H9 (cell line): ENCODE measurements around the gene HM13. TPM values are rescaled to one million over a fixed set of nuclear protein-coding genes. Genes with fewer than 3 reads are reported as not detected.
"Not testable (repeated sequence)": the region's sequence is repeated elsewhere in the genome, so short reads cannot be mapped to it uniquely, and the experiment has no call there.

Experiments
- DNase-seq: peaks from one replicate; pipeline ENCODE4 v3.0.0-alpha.2; 2017
- H2AFZ ChIP-seq: one replicate; pipeline ENCODE4 v1.6.1; 2013; ENCODE audit warnings: mild to moderate bottlenecking, low read length, control low read depth, moderate library complexity
- H2AK5ac ChIP-seq: 2 replicates; pipeline ENCODE4 v1.6.1; 2013; ENCODE audit warnings: low read length, control low read depth, mixed read lengths; ENCODE audit not compliant: insufficient read length
- H2BK120ac ChIP-seq: one replicate; pipeline ENCODE4 v1.6.1; 2013; ENCODE audit warnings: low read depth, mild to moderate bottlenecking, low read length, control low read depth, inconsistent platforms; ENCODE audit not compliant: poor library complexity, severe bottlenecking
- H2BK12ac ChIP-seq: 2 replicates; pipeline ENCODE4 v1.6.1; 2013; ENCODE audit warnings: low read length, control low read depth, mixed read lengths, low read depth; ENCODE audit not compliant: insufficient read length
- H2BK15ac ChIP-seq: 2 replicates; pipeline ENCODE4 v1.6.1; 2013; ENCODE audit warnings: low read depth, low read length, control low read depth
- H2BK20ac ChIP-seq: one replicate; pipeline ENCODE4 v1.6.1; 2013; ENCODE audit warnings: low read depth, mild to moderate bottlenecking, low read length, control low read depth, inconsistent platforms; ENCODE audit not compliant: poor library complexity, severe bottlenecking
- H2BK5ac ChIP-seq: 2 replicates; pipeline ENCODE4 v1.6.1; 2013; ENCODE audit warnings: low read length, control low read depth, mixed read lengths; ENCODE audit not compliant: insufficient read length
- H3K14ac ChIP-seq: 2 replicates; pipeline ENCODE4 v1.6.1; 2013; ENCODE audit warnings: low read length, control low read depth; ENCODE audit not compliant: insufficient read depth
- H3K18ac ChIP-seq: 2 replicates; pipeline ENCODE4 v1.6.1; 2013; ENCODE audit warnings: low read depth, mild to moderate bottlenecking, mixed read lengths, low read length, control low read depth; ENCODE audit not compliant: insufficient read length
- H3K23ac ChIP-seq: 2 replicates; pipeline ENCODE4 v1.6.1; 2013; ENCODE audit warnings: low read length, control low read depth, mixed read lengths, low read depth; ENCODE audit not compliant: insufficient read length
- H3K23me2 ChIP-seq: 2 replicates; pipeline ENCODE4 v1.6.1; 2013; ENCODE audit warnings: low read depth, mild to moderate bottlenecking, mixed read lengths, low read length, control low read depth; ENCODE audit not compliant: insufficient read length, poor library complexity, severe bottlenecking
- H3K27ac ChIP-seq: 2 replicates; pipeline ENCODE4 v1.5.1; 2013; ENCODE audit warnings: low read length, control low read depth, mixed read lengths, low read depth; ENCODE audit not compliant: insufficient read length
- H3K27me3 ChIP-seq: 2 replicates; pipeline ENCODE4 v1.6.1; 2013; ENCODE audit warnings: low read length, control low read depth, inconsistent platforms; ENCODE audit not compliant: insufficient read depth
- H3K4ac ChIP-seq: 2 replicates; pipeline ENCODE4 v1.6.1; 2013; ENCODE audit warnings: low read depth, mild to moderate bottlenecking, control low read depth, inconsistent platforms, low read length, moderate library complexity
- H3K4me1 ChIP-seq: 2 replicates; pipeline ENCODE4 v1.6.1; 2013; ENCODE audit warnings: low read length, control low read depth, inconsistent platforms; ENCODE audit not compliant: insufficient read depth
- H3K4me2 ChIP-seq: 2 replicates; pipeline ENCODE4 v1.6.1; 2013; ENCODE audit warnings: low read length, control low read depth, mixed read lengths; ENCODE audit not compliant: insufficient read length, insufficient read depth
- H3K56ac ChIP-seq: 2 replicates; pipeline ENCODE4 v1.6.1; 2013; ENCODE audit warnings: low read depth, mild to moderate bottlenecking, mixed read lengths, low read length, control low read depth; ENCODE audit not compliant: insufficient read length
- H3K79me1 ChIP-seq: 2 replicates; pipeline ENCODE4 v1.6.1; 2013; ENCODE audit warnings: low read depth, mild to moderate bottlenecking, moderate library complexity, low read length, control low read depth, inconsistent platforms; ENCODE audit not compliant: insufficient read depth, poor library complexity, severe bottlenecking
- H3K79me2 ChIP-seq: 2 replicates; pipeline ENCODE4 v1.6.1; 2013; ENCODE audit warnings: low read length, control low read depth, inconsistent platforms; ENCODE audit not compliant: insufficient read depth
- H3K9ac ChIP-seq: 2 replicates; pipeline ENCODE4 v1.6.1; 2013; ENCODE audit warnings: low read length, control low read depth, mixed read lengths; ENCODE audit not compliant: insufficient read length; ENCODE audit errors: extremely low read depth
- H3K9me3 ChIP-seq: one replicate; pipeline ENCODE4 v1.6.1; 2013; ENCODE audit warnings: low read depth, low read length, inconsistent platforms; ENCODE audit not compliant: control insufficient read depth
- H3T11ph ChIP-seq: one replicate; pipeline ENCODE4 v1.6.1; 2013; ENCODE audit warnings: mild to moderate bottlenecking, low read length, control low read depth, inconsistent platforms
- H4K20me1 ChIP-seq: one replicate; pipeline ENCODE4 v1.6.1; 2013; ENCODE audit not compliant: control insufficient read depth, insufficient read length, insufficient read depth
- H4K5ac ChIP-seq: 2 replicates; pipeline ENCODE4 v1.6.1; 2013; ENCODE audit warnings: low read depth, mild to moderate bottlenecking, mixed read lengths, low read length, control low read depth; ENCODE audit not compliant: insufficient read length
- H4K8ac ChIP-seq: replicated peaks from 2 replicates; pipeline ENCODE4 v1.6.1; 2013; ENCODE audit warnings: low read length, control low read depth, mixed read lengths, low read depth; ENCODE audit not compliant: insufficient read length
- H4K91ac ChIP-seq: 2 replicates; pipeline ENCODE4 v1.6.1; 2013; ENCODE audit warnings: low read depth, mild to moderate bottlenecking, moderate library complexity, mixed read lengths, low read length, control low read depth; ENCODE audit not compliant: insufficient read length
- H3K27ac Mint-ChIP-seq, 3 experiments: 2 replicates in 2 of 3; 3 replicates in 1 of 3; pipeline ENCODE4 v1.8.0; 2020 to 2021; ENCODE audit warnings: mixed read lengths in 3 of 3, mild to moderate bottlenecking in 1 of 3, moderate library complexity in 1 of 3
- H3K27me3 Mint-ChIP-seq: 2 replicates; pipeline ENCODE4 v1.8.0; 2021; ENCODE audit warnings: low read depth, mild to moderate bottlenecking, moderate library complexity, mixed read lengths
- H3K36me3 Mint-ChIP-seq, 3 experiments: 2 replicates in 2 of 3; 3 replicates in 1 of 3; pipeline ENCODE4 v1.8.0; 2020 to 2021; ENCODE audit warnings: low read depth in 3 of 3, mixed read lengths in 3 of 3; ENCODE audit not compliant: insufficient read depth in 1 of 3
- H3K4me1 Mint-ChIP-seq, 2 experiments: 2 replicates each; pipeline ENCODE4 v1.8.0; 2020; ENCODE audit warnings: mixed read lengths in 2 of 2
- H3K4me3 Mint-ChIP-seq, 2 experiments: 2 replicates in 1 of 2; 3 replicates in 1 of 2; pipeline ENCODE4 v1.8.0; 2020 to 2021; ENCODE audit warnings: mild to moderate bottlenecking in 2 of 2, mixed read lengths in 2 of 2, moderate library complexity in 1 of 2
- H3K9me3 Mint-ChIP-seq, 2 experiments: 2 replicates in 1 of 2; 3 replicates in 1 of 2; pipeline ENCODE4 v1.8.0; 2020; ENCODE audit warnings: mild to moderate bottlenecking in 2 of 2, mixed read lengths in 2 of 2, moderate library complexity in 1 of 2
- CTCF ChIP-seq: fragments of 200-600 bp; sonication (generic); conservative IDR thresholded peaks from 3 replicates; pipeline ENCODE4 v1.8.0; 2021; ENCODE audit warnings: antibody characterized with exemption, mild to moderate bottlenecking
- WGBS: extraction: QIAGEN DNeasy Blood & Tissue Kit; methylation state at CpG from one replicate; pipeline ENCODE4 v1.1.7; 2013; ENCODE audit warnings: missing lambda C conversion rate, low lambda C conversion rate, mixed read lengths; ENCODE audit not compliant: insufficient read length; ENCODE audit errors: extremely low coverage; 5-methylcytosine and 5-hydroxymethylcytosine counted together
- total RNA-seq: library from RNA; stranded (reverse); gene quantifications from 2 replicates; pipeline ENCODE4 v1.2.1, GENCODE V29; 2021

Gene HM13
- total RNA-seq, 1 experiment from 2014 or later: 169 TPM

GRCh38 chr20:31544600-31544999 lies 30.4 kb downstream of the HM13 start:
- Histone ChIP-seq H3K56ac (no peak overlapping the region), H4K8ac (no peak overlapping the region), H3K9ac (no peak overlapping the region), H3K27ac (no peak overlapping the region), H2BK15ac (no peak overlapping the region), H3K27me3 (no peaks in the 10 kb centered on the region), H4K5ac (no peak overlapping the region), H3K23ac (no peak overlapping the region), H3K4me1 (no peaks in the 10 kb centered on the region), H3K18ac (no peak overlapping the region), H3K9me3 (no peaks in the 10 kb centered on the region), H2BK5ac (no peak overlapping the region), H3K79me2 (no peaks in the 10 kb centered on the region), H3K14ac (no peak overlapping the region), H4K91ac (no peak overlapping the region), H2AFZ (no peak overlapping the region), H2BK12ac (no peak overlapping the region), H3K4me2 (no peak overlapping the region), H2BK20ac (no peak overlapping the region), H3K79me1 (no peaks in the 10 kb centered on the region), H3K4ac (no peak overlapping the region), H2BK120ac (no peak overlapping the region), H3T11ph (no peak overlapping the region), H2AK5ac (no peak overlapping the region), H3K23me2 (peaks cover 3% of the 10 kb centered on the region), H4K20me1 (no peaks in the 10 kb centered on the region)
- no peak overlapping the region for H3K4me3 Mint-ChIP-seq
- no peak overlapping the region for H3K27ac Mint-ChIP-seq
- no peak for TF ChIP-seq CTCF
- H3K9me3 Mint-ChIP-seq: no peaks in the 10 kb centered on the region
- peaks cover 30 to 75% (median 34%) of the 10 kb centered on the region in 3 experiments for H3K36me3 Mint-ChIP-seq
- no CpG with 5 or more reads among the region's 2 CpGs for WGBS
- H3K27me3 Mint-ChIP-seq: no peaks in the 10 kb centered on the region
- DNase-seq: no peak
- peaks cover 0 to 11% of the 10 kb centered on the region in 2 experiments; a peak in 2 of 4 replicates for H3K4me1 Mint-ChIP-seq

GRCh38 chr20:31545621-31546040 lies 31.4 kb downstream of the HM13 start:
- no CpG with 5 or more reads among the region's 5 CpGs for WGBS
- not testable (repeated sequence) for H3K23ac ChIP-seq, H3K27ac ChIP-seq

More at GRCh38 chr20:31545621-31546040, 31.4 kb downstream of the HM13 start:
- H3K4ac ChIP-seq, H3K4me2 ChIP-seq, H2BK20ac ChIP-seq, H4K91ac ChIP-seq, H3K27me3 ChIP-seq, H3K4me3 Mint-ChIP-seq, H3K79me2 ChIP-seq, H3T11ph ChIP-seq, H2AK5ac ChIP-seq, H3K9me3 Mint-ChIP-seq, H3K23me2 ChIP-seq, H2AFZ ChIP-seq, H2BK12ac ChIP-seq, H2BK120ac ChIP-seq, H3K79me1 ChIP-seq, H2BK15ac ChIP-seq, H4K8ac ChIP-seq, H3K4me1 ChIP-seq, H2BK5ac ChIP-seq, H3K27me3 Mint-ChIP-seq, DNase-seq, H3K56ac ChIP-seq, H3K18ac ChIP-seq, H4K5ac ChIP-seq, H3K9me3 ChIP-seq, H4K20me1 ChIP-seq, H3K9ac ChIP-seq, H3K14ac ChIP-seq: not testable (repeated sequence)
- Mint-ChIP-seq H3K4me1 (peaks cover 0 to 11% of the 10 kb centered on the region in 2 experiments; a peak in 2 of 4 replicates), H3K36me3 (peaks cover 36 to 75% (median 44%) of the 10 kb centered on the region in 3 experiments), H3K27ac (peak overlapping the region in 1 of 3 experiments; percentile 18; a peak in 2 of 7 replicates)
